ENCODE data around the gene TBXAS1. TPM values are rescaled to one million over a fixed set of nuclear protein-coding genes. Genes with fewer than 3 reads are reported as not detected.
A peak's percentile ranks its signal among the peaks of the same experiment; 100 is the strongest.

The TBXAS1 gene
- total and polyA plus RNA-seq, 5 donors from 2014 or later, result 5.2 to 21.2 (median 11.3) TPM

DNA sequence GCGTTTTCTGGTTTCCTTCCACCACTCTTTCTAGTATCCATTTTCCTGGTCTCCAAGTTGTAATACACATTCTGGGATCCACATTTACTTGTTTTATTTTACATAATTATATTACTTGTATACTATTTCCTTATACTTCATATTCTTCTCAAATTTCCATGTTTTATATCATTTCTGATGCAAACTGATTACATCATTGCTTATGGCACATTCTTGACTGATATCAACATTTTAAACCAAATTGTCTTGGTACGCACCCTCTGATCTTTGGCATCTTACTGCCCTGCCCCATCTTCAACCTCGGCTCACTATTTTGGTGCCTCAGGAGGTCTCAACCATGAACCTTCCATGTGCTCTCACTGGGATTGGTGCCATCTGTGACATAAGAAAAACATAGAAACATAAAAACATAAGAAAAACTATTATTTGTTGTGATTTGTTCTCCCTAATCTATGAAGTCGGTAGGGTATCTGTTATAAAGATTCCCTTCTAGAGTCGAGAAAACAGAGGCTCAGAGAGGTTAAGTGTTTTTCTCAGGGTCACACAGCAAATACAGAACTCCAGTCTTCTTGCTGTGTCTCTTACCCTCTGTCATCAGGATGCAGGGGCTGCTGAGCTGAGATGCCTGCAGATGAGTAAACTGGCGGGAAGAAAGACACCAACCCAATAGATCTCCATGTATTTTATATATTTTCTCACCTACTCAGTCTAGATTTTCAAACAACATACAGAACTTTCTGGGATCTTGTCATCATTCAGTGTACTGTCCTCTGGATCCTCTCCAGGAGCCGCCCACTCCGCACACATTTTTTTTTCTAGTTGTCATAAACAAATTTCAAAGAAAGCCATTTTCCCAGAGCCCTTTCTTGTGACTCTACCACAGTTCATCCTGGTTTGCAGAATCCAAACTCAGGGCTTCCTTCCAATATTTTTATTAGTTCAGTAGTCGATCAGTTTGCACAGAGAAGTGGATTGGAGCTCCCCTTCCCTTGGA is 154.2 kb downstream of the TBXAS1 start:
- Mint-ChIP-seq H3K4me1 (peaks cover 0 to 24% (median 16%) of the 10 kb centered on the region in 4 donors), H3K36me3 (no peaks in the 10 kb centered on the region), H3K4me3 (no peak overlapping the region), H3K27me3 (peaks cover 15% of the 10 kb centered on the region), H3K9me3 (peaks cover 0 to 1% (median 0%) of the 10 kb centered on the region in 7 donors), H3K27ac (peak overlapping the region in 1 of 3 donors; percentile 20)
- Histone ChIP-seq H3K27ac (ENCODE audit: insufficient read depth, low read length, poor library complexity, severe bottlenecking) (no peak overlapping the region), H3K36me3 (ENCODE audit: control insufficient read depth, insufficient read depth, low read length) (no peaks in the 10 kb centered on the region), H3K4me1 (ENCODE audit: control insufficient read depth, insufficient read depth, low read length, poor library complexity, severe bottlenecking) (peaks cover 16% of the 10 kb centered on the region), H3K9me3 (ENCODE audit: control insufficient read depth in 2 of 2, low read length in 2 of 2) (no peaks in the 10 kb centered on the region), H3K4me3 (ENCODE audit: low read depth, low read length) (no peak overlapping the region), H3K27me3 (ENCODE audit: control insufficient read depth, insufficient read depth, low read length) (no peaks in the 10 kb centered on the region)
- no peak for ATAC-seq (ENCODE audit: low read depth in 2 of 2)
- DNase-seq, result no peak

DNA sequence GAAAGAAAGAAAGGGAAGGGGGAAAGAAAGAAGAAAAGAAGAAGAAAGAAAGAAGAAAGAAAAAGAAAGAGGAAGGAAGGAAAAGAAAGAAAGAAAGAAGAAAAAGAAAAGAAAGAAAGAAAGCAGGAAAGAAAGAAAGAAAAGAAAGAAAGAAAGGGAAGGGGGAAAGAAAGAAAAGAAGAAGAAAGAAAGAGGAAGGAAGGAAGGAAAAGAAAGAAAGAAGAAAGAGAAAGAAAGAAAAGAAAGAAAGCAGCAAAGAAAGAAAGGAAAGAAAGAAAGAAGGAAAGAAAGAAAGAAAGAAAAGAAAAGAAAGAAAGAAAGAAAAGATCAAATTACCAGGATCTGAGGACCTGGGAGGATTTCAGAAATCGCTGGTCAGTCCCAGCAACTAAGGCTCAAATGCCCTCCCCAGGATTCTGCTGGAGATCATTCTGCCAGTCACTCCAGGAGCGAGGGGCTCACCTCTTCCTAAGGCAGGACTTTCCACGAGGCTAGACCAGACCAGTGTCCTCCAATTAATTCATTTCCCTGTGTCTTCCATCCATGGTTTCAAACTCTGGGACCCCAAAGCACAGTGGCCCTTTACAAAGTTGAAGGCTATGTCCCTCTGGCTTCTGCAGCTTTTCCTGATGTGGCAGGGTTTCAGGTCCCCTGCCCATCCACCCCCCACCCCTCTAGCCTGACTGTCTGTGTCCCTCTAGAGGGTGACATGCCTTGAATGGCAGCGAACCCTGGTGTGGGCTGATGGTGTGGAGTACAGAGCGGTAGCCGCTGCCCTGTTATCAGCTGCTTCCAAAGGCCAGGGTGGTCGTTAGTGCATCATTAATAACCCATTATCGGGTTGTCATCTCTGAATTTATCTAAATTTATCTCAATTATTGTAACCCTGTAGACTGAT is 155.8 kb downstream of the TBXAS1 start:
- H3K36me3 Mint-ChIP-seq, result no peaks in the 10 kb centered on the region
- no peaks in the 10 kb centered on the region for H3K36me3 ChIP-seq (ENCODE audit: control insufficient read depth, insufficient read depth, low read length)

DNA sequence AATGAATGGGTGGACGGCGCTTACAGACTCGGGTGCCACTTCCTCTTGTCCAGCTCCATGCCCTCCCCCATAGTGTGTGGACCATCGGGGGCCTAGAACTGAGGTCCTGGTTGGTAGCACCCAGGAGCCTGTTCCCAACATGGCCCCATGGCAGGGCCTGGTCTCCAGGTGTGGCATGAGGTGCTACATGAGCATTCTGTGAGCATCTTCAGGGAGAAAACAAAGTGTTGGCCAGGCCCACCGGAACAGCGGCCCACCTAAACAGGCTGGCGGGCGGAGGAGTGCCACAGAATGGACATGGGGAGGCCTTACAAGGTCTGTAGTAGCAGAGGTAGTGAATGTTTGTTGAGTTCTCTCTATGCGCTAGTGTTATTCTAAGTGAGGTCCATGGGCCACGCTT is 156.7 kb downstream of the TBXAS1 start:
- Histone ChIP-seq H3K36me3 (ENCODE audit: control insufficient read depth, insufficient read depth, low read length) (no peaks in the 10 kb centered on the region), H3K27me3 (ENCODE audit: control insufficient read depth, insufficient read depth, low read length) (no peaks in the 10 kb centered on the region), H3K27ac (ENCODE audit: insufficient read depth, low read length, poor library complexity, severe bottlenecking) (no peak overlapping the region), H3K9me3 (ENCODE audit: control insufficient read depth in 2 of 2, low read length in 2 of 2) (no peaks in the 10 kb centered on the region), H3K4me3 (ENCODE audit: low read depth, low read length) (no peak overlapping the region), H3K4me1 (ENCODE audit: control insufficient read depth, insufficient read depth, low read length, poor library complexity, severe bottlenecking) (peaks cover 8% of the 10 kb centered on the region)
- no peak for DNase-seq
- ATAC-seq (ENCODE audit: low read depth in 2 of 2), result no peak
- H3K9me3 Mint-ChIP-seq, result peaks cover 0 to 1% (median 0%) of the 10 kb centered on the region in 7 donors
- H3K27me3 Mint-ChIP-seq, result peaks cover 15% of the 10 kb centered on the region
- H3K4me3 Mint-ChIP-seq, result no peak overlapping the region
- H3K27ac Mint-ChIP-seq, result no peak overlapping the region
- H3K4me1 Mint-ChIP-seq, result peaks cover 0 to 10% (median 5%) of the 10 kb centered on the region in 4 donors
- H3K36me3 Mint-ChIP-seq, result no peaks in the 10 kb centered on the region

More for the DNA sequence above, 155.8 kb downstream of the TBXAS1 start:
- H3K4me1 Mint-ChIP-seq, result peaks cover 0 to 19% (median 13%) of the 10 kb centered on the region in 4 donors
- H3K4me3 ChIP-seq (ENCODE audit: low read depth, low read length), result no peak overlapping the region
- H3K4me3 Mint-ChIP-seq, result no peak overlapping the region
- H3K27me3 ChIP-seq (ENCODE audit: control insufficient read depth, insufficient read depth, low read length), result no peaks in the 10 kb centered on the region
- no peak overlapping the region for H3K27ac ChIP-seq (ENCODE audit: insufficient read depth, low read length, poor library complexity, severe bottlenecking)
- DNase-seq (no peak), ATAC-seq (ENCODE audit: low read depth in 2 of 2) (no peak)
- peak overlapping the region in 1 of 3 donors; percentile 75 for H3K27ac Mint-ChIP-seq
- H3K4me1 ChIP-seq (ENCODE audit: control insufficient read depth, insufficient read depth, low read length, poor library complexity, severe bottlenecking), result peaks cover 16% of the 10 kb centered on the region
- peaks cover 0 to 1% (median 0%) of the 10 kb centered on the region in 7 donors for H3K9me3 Mint-ChIP-seq
- peaks cover 15% of the 10 kb centered on the region for H3K27me3 Mint-ChIP-seq
- no peaks in the 10 kb centered on the region for H3K9me3 ChIP-seq (ENCODE audit: control insufficient read depth in 2 of 2, low read length in 2 of 2)

GRCh38 chr7:139987691-139988516 is 158.8 kb downstream of the TBXAS1 start:
- no peaks in the 10 kb centered on the region for H3K9me3 ChIP-seq (ENCODE audit: control insufficient read depth in 2 of 2, low read length in 2 of 2)
- no peak overlapping the region for H3K4me3 ChIP-seq (ENCODE audit: low read depth, low read length)
- Mint-ChIP-seq H3K27me3 (peaks cover 15% of the 10 kb centered on the region), H3K9me3 (peaks cover 0 to 1% (median 0%) of the 10 kb centered on the region in 7 donors), H3K27ac (peak overlapping the region in 1 of 3 donors; percentile 11), H3K36me3 (no peaks in the 10 kb centered on the region), H3K4me1 (no peaks in the 10 kb centered on the region), H3K4me3 (no peak overlapping the region)
- H3K4me1 ChIP-seq (ENCODE audit: control insufficient read depth, insufficient read depth, low read length, poor library complexity, severe bottlenecking), result no peaks in the 10 kb centered on the region
- no peaks in the 10 kb centered on the region for H3K27me3 ChIP-seq (ENCODE audit: control insufficient read depth, insufficient read depth, low read length)
- ATAC-seq (ENCODE audit: low read depth in 2 of 2) (no peak), DNase-seq (no peak)
- no peaks in the 10 kb centered on the region for H3K36me3 ChIP-seq (ENCODE audit: control insufficient read depth, insufficient read depth, low read length)
- no peak overlapping the region for H3K27ac ChIP-seq (ENCODE audit: insufficient read depth, low read length, poor library complexity, severe bottlenecking)

- no peaks in the 10 kb centered on the region for H3K4me1 Mint-ChIP-seq
- Histone ChIP-seq H3K27ac (ENCODE audit: insufficient read depth, low read length, poor library complexity, severe bottlenecking) (no peak overlapping the region), H3K27me3 (ENCODE audit: control insufficient read depth, insufficient read depth, low read length) (no peaks in the 10 kb centered on the region), H3K4me1 (ENCODE audit: control insufficient read depth, insufficient read depth, low read length, poor library complexity, severe bottlenecking) (no peaks in the 10 kb centered on the region), H3K36me3 (ENCODE audit: control insufficient read depth, insufficient read depth, low read length) (no peaks in the 10 kb centered on the region), H3K9me3 (ENCODE audit: control insufficient read depth in 2 of 2, low read length in 2 of 2) (no peaks in the 10 kb centered on the region), H3K4me3 (ENCODE audit: low read depth, low read length) (no peak overlapping the region)
- peaks cover 2% of the 10 kb centered on the region for H3K27me3 Mint-ChIP-seq
- ATAC-seq (ENCODE audit: low read depth in 2 of 2) (no peak), DNase-seq (no peak)
- H3K27ac Mint-ChIP-seq, result peak overlapping the region in 2 of 3 donors; percentile 21 to 27
- H3K36me3 Mint-ChIP-seq, result no peaks in the 10 kb centered on the region
- peaks cover 0 to 1% (median 0%) of the 10 kb centered on the region in 7 donors for H3K9me3 Mint-ChIP-seq
- no peak overlapping the region for H3K4me3 Mint-ChIP-seq
Observed at GRCh38 chr7:139989366-139990141, 160.5 kb downstream of the TBXAS1 start.

- no peak overlapping the region for H3K27ac ChIP-seq (ENCODE audit: insufficient read depth, low read length, poor library complexity, severe bottlenecking)
- Mint-ChIP-seq H3K4me1 (no peaks in the 10 kb centered on the region), H3K27me3 (no peaks in the 10 kb centered on the region), H3K27ac (peak overlapping the region in 2 of 3 donors; percentile 21 to 27), H3K4me3 (no peak overlapping the region), H3K9me3 (peaks cover 0 to 1% (median 0%) of the 10 kb centered on the region in 7 donors), H3K36me3 (no peaks in the 10 kb centered on the region)
- H3K27me3 ChIP-seq (ENCODE audit: control insufficient read depth, insufficient read depth, low read length), result no peaks in the 10 kb centered on the region
- H3K36me3 ChIP-seq (ENCODE audit: control insufficient read depth, insufficient read depth, low read length), result no peaks in the 10 kb centered on the region
- H3K4me1 ChIP-seq (ENCODE audit: control insufficient read depth, insufficient read depth, low read length, poor library complexity, severe bottlenecking), result no peaks in the 10 kb centered on the region
- H3K9me3 ChIP-seq (ENCODE audit: control insufficient read depth in 2 of 2, low read length in 2 of 2), result no peaks in the 10 kb centered on the region
- no peak for ATAC-seq (ENCODE audit: low read depth in 2 of 2)
- no peak overlapping the region for H3K4me3 ChIP-seq (ENCODE audit: low read depth, low read length)
- no peak for DNase-seq
Observed at GRCh38 chr7:139990142-139990535, 161.1 kb downstream of the TBXAS1 start.
